H9 (cell line): ENCODE results near the gene PRR16. TPM values are rescaled to one million over a fixed set of nuclear protein-coding genes. Genes with fewer than 3 reads are reported as not detected.

Source experiments
- DNase-seq: peaks from one replicate; pipeline ENCODE4 v3.0.0-alpha.2; 2017
- H2AFZ ChIP-seq: one replicate; pipeline ENCODE4 v1.6.1; 2013; ENCODE audit warnings: mild to moderate bottlenecking, low read length, control low read depth, moderate library complexity
- H2AK5ac ChIP-seq: 2 replicates; pipeline ENCODE4 v1.6.1; 2013; ENCODE audit warnings: low read length, control low read depth, mixed read lengths; ENCODE audit not compliant: insufficient read length
- H2BK120ac ChIP-seq: one replicate; pipeline ENCODE4 v1.6.1; 2013; ENCODE audit warnings: low read depth, mild to moderate bottlenecking, low read length, control low read depth, inconsistent platforms; ENCODE audit not compliant: poor library complexity, severe bottlenecking
- H2BK12ac ChIP-seq: 2 replicates; pipeline ENCODE4 v1.6.1; 2013; ENCODE audit warnings: low read length, control low read depth, mixed read lengths, low read depth; ENCODE audit not compliant: insufficient read length
- H2BK15ac ChIP-seq: 2 replicates; pipeline ENCODE4 v1.6.1; 2013; ENCODE audit warnings: low read depth, low read length, control low read depth
- H2BK20ac ChIP-seq: one replicate; pipeline ENCODE4 v1.6.1; 2013; ENCODE audit warnings: low read depth, mild to moderate bottlenecking, low read length, control low read depth, inconsistent platforms; ENCODE audit not compliant: poor library complexity, severe bottlenecking
- H2BK5ac ChIP-seq: 2 replicates; pipeline ENCODE4 v1.6.1; 2013; ENCODE audit warnings: low read length, control low read depth, mixed read lengths; ENCODE audit not compliant: insufficient read length
- H3K14ac ChIP-seq: 2 replicates; pipeline ENCODE4 v1.6.1; 2013; ENCODE audit warnings: low read length, control low read depth; ENCODE audit not compliant: insufficient read depth
- H3K18ac ChIP-seq: 2 replicates; pipeline ENCODE4 v1.6.1; 2013; ENCODE audit warnings: low read depth, mild to moderate bottlenecking, mixed read lengths, low read length, control low read depth; ENCODE audit not compliant: insufficient read length
- H3K23ac ChIP-seq: 2 replicates; pipeline ENCODE4 v1.6.1; 2013; ENCODE audit warnings: low read length, control low read depth, mixed read lengths, low read depth; ENCODE audit not compliant: insufficient read length
- H3K23me2 ChIP-seq: 2 replicates; pipeline ENCODE4 v1.6.1; 2013; ENCODE audit warnings: low read depth, mild to moderate bottlenecking, mixed read lengths, low read length, control low read depth; ENCODE audit not compliant: insufficient read length, poor library complexity, severe bottlenecking
- H3K27ac ChIP-seq: 2 replicates; pipeline ENCODE4 v1.5.1; 2013; ENCODE audit warnings: low read length, control low read depth, mixed read lengths, low read depth; ENCODE audit not compliant: insufficient read length
- H3K27me3 ChIP-seq: 2 replicates; pipeline ENCODE4 v1.6.1; 2013; ENCODE audit warnings: low read length, control low read depth, inconsistent platforms; ENCODE audit not compliant: insufficient read depth
- H3K4ac ChIP-seq: 2 replicates; pipeline ENCODE4 v1.6.1; 2013; ENCODE audit warnings: low read depth, mild to moderate bottlenecking, control low read depth, inconsistent platforms, low read length, moderate library complexity
- H3K4me1 ChIP-seq: 2 replicates; pipeline ENCODE4 v1.6.1; 2013; ENCODE audit warnings: low read length, control low read depth, inconsistent platforms; ENCODE audit not compliant: insufficient read depth
- H3K4me2 ChIP-seq: 2 replicates; pipeline ENCODE4 v1.6.1; 2013; ENCODE audit warnings: low read length, control low read depth, mixed read lengths; ENCODE audit not compliant: insufficient read length, insufficient read depth
- H3K56ac ChIP-seq: 2 replicates; pipeline ENCODE4 v1.6.1; 2013; ENCODE audit warnings: low read depth, mild to moderate bottlenecking, mixed read lengths, low read length, control low read depth; ENCODE audit not compliant: insufficient read length
- H3K79me1 ChIP-seq: 2 replicates; pipeline ENCODE4 v1.6.1; 2013; ENCODE audit warnings: low read depth, mild to moderate bottlenecking, moderate library complexity, low read length, control low read depth, inconsistent platforms; ENCODE audit not compliant: insufficient read depth, poor library complexity, severe bottlenecking
- H3K79me2 ChIP-seq: 2 replicates; pipeline ENCODE4 v1.6.1; 2013; ENCODE audit warnings: low read length, control low read depth, inconsistent platforms; ENCODE audit not compliant: insufficient read depth
- H3K9ac ChIP-seq: 2 replicates; pipeline ENCODE4 v1.6.1; 2013; ENCODE audit warnings: low read length, control low read depth, mixed read lengths; ENCODE audit not compliant: insufficient read length; ENCODE audit errors: extremely low read depth
- H3K9me3 ChIP-seq: one replicate; pipeline ENCODE4 v1.6.1; 2013; ENCODE audit warnings: low read depth, low read length, inconsistent platforms; ENCODE audit not compliant: control insufficient read depth
- H3T11ph ChIP-seq: one replicate; pipeline ENCODE4 v1.6.1; 2013; ENCODE audit warnings: mild to moderate bottlenecking, low read length, control low read depth, inconsistent platforms
- H4K20me1 ChIP-seq: one replicate; pipeline ENCODE4 v1.6.1; 2013; ENCODE audit not compliant: control insufficient read depth, insufficient read length, insufficient read depth
- H4K5ac ChIP-seq: 2 replicates; pipeline ENCODE4 v1.6.1; 2013; ENCODE audit warnings: low read depth, mild to moderate bottlenecking, mixed read lengths, low read length, control low read depth; ENCODE audit not compliant: insufficient read length
- H4K8ac ChIP-seq: replicated peaks from 2 replicates; pipeline ENCODE4 v1.6.1; 2013; ENCODE audit warnings: low read length, control low read depth, mixed read lengths, low read depth; ENCODE audit not compliant: insufficient read length
- H4K91ac ChIP-seq: 2 replicates; pipeline ENCODE4 v1.6.1; 2013; ENCODE audit warnings: low read depth, mild to moderate bottlenecking, moderate library complexity, mixed read lengths, low read length, control low read depth; ENCODE audit not compliant: insufficient read length
- H3K27ac Mint-ChIP-seq, 3 experiments: 2 replicates in 2 of 3; 3 replicates in 1 of 3; pipeline ENCODE4 v1.8.0; 2020 to 2021; ENCODE audit warnings: mixed read lengths in 3 of 3, mild to moderate bottlenecking in 1 of 3, moderate library complexity in 1 of 3
- H3K27me3 Mint-ChIP-seq: 2 replicates; pipeline ENCODE4 v1.8.0; 2021; ENCODE audit warnings: low read depth, mild to moderate bottlenecking, moderate library complexity, mixed read lengths
- H3K36me3 Mint-ChIP-seq, 3 experiments: 2 replicates in 2 of 3; 3 replicates in 1 of 3; pipeline ENCODE4 v1.8.0; 2020 to 2021; ENCODE audit warnings: low read depth in 3 of 3, mixed read lengths in 3 of 3; ENCODE audit not compliant: insufficient read depth in 1 of 3
- H3K4me1 Mint-ChIP-seq, 2 experiments: 2 replicates each; pipeline ENCODE4 v1.8.0; 2020; ENCODE audit warnings: mixed read lengths in 2 of 2
- H3K4me3 Mint-ChIP-seq, 2 experiments: 2 replicates in 1 of 2; 3 replicates in 1 of 2; pipeline ENCODE4 v1.8.0; 2020 to 2021; ENCODE audit warnings: mild to moderate bottlenecking in 2 of 2, mixed read lengths in 2 of 2, moderate library complexity in 1 of 2
- H3K9me3 Mint-ChIP-seq, 2 experiments: 2 replicates in 1 of 2; 3 replicates in 1 of 2; pipeline ENCODE4 v1.8.0; 2020; ENCODE audit warnings: mild to moderate bottlenecking in 2 of 2, mixed read lengths in 2 of 2, moderate library complexity in 1 of 2
- WGBS: extraction: QIAGEN DNeasy Blood & Tissue Kit; methylation state at CpG from one replicate; pipeline ENCODE4 v1.1.7; 2013; ENCODE audit warnings: missing lambda C conversion rate, low lambda C conversion rate, mixed read lengths; ENCODE audit not compliant: insufficient read length; ENCODE audit errors: extremely low coverage; 5-methylcytosine and 5-hydroxymethylcytosine counted together
- total RNA-seq: library from RNA; stranded (reverse); gene quantifications from 2 replicates; pipeline ENCODE4 v1.2.1, GENCODE V29; 2021
- TF ChIP-seq, protein P1 (sequence below): fragments of 200-600 bp; sonication (generic); conservative IDR thresholded peaks from 3 replicates; pipeline ENCODE4 v1.8.0; 2021; ENCODE audit warnings: antibody characterized with exemption, mild to moderate bottlenecking

PRR16 gene
- total RNA-seq, 1 experiment from 2014 or later = 0.13 TPM

DNA sequence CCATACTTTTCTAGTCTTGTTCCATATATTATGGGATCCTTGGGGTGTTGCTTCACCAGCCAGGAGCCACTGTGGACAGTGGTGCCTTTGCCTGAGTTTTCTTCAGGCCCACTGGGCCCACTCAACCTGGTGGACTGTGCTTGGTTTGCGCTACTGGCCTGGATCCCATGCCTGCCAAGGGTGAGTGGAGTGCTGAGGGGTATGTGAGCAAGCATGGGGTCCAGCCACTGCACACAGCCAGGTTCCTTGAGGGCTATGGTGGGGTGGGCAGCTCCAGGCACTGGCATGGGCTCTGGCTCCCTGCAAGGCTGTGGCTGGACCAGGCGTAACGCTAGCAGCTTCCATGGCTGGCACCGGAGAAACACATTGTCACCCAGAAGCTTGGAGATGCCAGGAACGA lies 13.2 kb upstream of the PRR16 start:
- Histone ChIP-seq H3K79me2 (no peaks in the 10 kb centered on the region), H3K4me1 (no peaks in the 10 kb centered on the region; the same call in 1 of the 2 replicates), H3K9ac (no peak overlapping the region), H3K18ac (no peak overlapping the region), H3K14ac (no peak overlapping the region), H4K5ac (no peak overlapping the region), H3K56ac (no peak overlapping the region), H3T11ph (no peak overlapping the region), H2AK5ac (no peak overlapping the region), H3K27ac (no peak overlapping the region), H3K79me1 (no peaks in the 10 kb centered on the region), H3K4me2 (no peak overlapping the region), H4K91ac (no peak overlapping the region), H3K27me3 (no peaks in the 10 kb centered on the region), H2AFZ (no peak overlapping the region), H2BK20ac (no peak overlapping the region), H2BK120ac (no peak overlapping the region), H3K4ac (no peak overlapping the region), H3K23ac (no peak overlapping the region), H4K20me1 (no peaks in the 10 kb centered on the region), H3K23me2 (no peaks in the 10 kb centered on the region), H2BK12ac (no peak overlapping the region), H2BK15ac (no peak overlapping the region), H4K8ac (no peak overlapping the region), H3K9me3 (no peaks in the 10 kb centered on the region), H2BK5ac (no peak overlapping the region)
- Mint-ChIP-seq H3K9me3 (no peaks in the 10 kb centered on the region), H3K4me3 (no peak overlapping the region), H3K4me1 (peaks cover 3 to 19% of the 10 kb centered on the region in 2 experiments), H3K27me3 (no peaks in the 10 kb centered on the region), H3K27ac (peak overlapping the region in 1 of 3 experiments; percentile 40; a peak in 1 of 7 replicates), H3K36me3 (no peaks in the 10 kb centered on the region)
- WGBS = no CpG with 5 or more reads among the region's 5 CpGs
- DNase-seq = no peak
- TF ChIP-seq, protein P1, sequence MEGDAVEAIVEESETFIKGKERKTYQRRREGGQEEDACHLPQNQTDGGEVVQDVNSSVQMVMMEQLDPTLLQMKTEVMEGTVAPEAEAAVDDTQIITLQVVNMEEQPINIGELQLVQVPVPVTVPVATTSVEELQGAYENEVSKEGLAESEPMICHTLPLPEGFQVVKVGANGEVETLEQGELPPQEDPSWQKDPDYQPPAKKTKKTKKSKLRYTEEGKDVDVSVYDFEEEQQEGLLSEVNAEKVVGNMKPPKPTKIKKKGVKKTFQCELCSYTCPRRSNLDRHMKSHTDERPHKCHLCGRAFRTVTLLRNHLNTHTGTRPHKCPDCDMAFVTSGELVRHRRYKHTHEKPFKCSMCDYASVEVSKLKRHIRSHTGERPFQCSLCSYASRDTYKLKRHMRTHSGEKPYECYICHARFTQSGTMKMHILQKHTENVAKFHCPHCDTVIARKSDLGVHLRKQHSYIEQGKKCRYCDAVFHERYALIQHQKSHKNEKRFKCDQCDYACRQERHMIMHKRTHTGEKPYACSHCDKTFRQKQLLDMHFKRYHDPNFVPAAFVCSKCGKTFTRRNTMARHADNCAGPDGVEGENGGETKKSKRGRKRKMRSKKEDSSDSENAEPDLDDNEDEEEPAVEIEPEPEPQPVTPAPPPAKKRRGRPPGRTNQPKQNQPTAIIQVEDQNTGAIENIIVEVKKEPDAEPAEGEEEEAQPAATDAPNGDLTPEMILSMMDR = no peak
